Skin of body (tissue), 1 donor: Measurements from ENCODE around the gene DOC2B. TPM values are rescaled to one million over a fixed set of nuclear protein-coding genes. Genes with fewer than 3 reads are reported as not detected.

Experiments
- total RNA-seq: library from RNA; depleted of rRNA; stranded (reverse); fragments of >200 nt; gene quantifications from one replicate; pipeline ENCODE4 v1.2.3, GENCODE V29; 2014

Gene DOC2B
- total RNA-seq, 1 donor from 2014 or later, result 4.4 TPM

Other genes with a start within 250 kb of the DOC2B start
- gene SCGB1C2, start 44.1 kb downstream of the DOC2B start, total RNA-seq, result not detected
- gene RPH3AL, start 171.2 kb upstream of the DOC2B start, total RNA-seq, result 4.8 TPM